ENCODE results near the gene SHC2.

GRCh38 chr19:371501-372168 lies 89.2 kb downstream of the SHC2 start:
- no peak for TF ChIP-seq TOX (CRISPR knock-in tag; IDR thresholded peaks at IDR 0.05; ENCODE audit: borderline replicate concordance)
- no peak for TF ChIP-seq ZNF8 (CRISPR knock-in tag; IDR thresholded peaks at IDR 0.05)
- TF ChIP-seq ISL1 (CRISPR knock-in tag; IDR thresholded peaks at IDR 0.05): no peak

All from SK-N-SH treated with all-trans-retinoic acid at 6 μM for 48 hours (cell line).